Measurements from ENCODE around the gene S100A2. TPM values are rescaled to one million over a fixed set of nuclear protein-coding genes. Genes with fewer than 3 reads are reported as not detected.

The S100A2 gene
- total and polyA plus RNA-seq, 2 of the 8 experiments (the other 6 are each of a cell fraction or from before 2014, with no cell fraction given), result 0.86 TPM; not detected in 1

GRCh38 chr1:153570874-153571273 lies 5.2 kb upstream of the S100A2 start:
- no peak overlapping the region for H3K14ac ChIP-seq (ENCODE audit: insufficient read length)
- no peak overlapping the region for H4K8ac ChIP-seq (ENCODE audit: extremely low read depth, insufficient read depth, low read length)
- no peaks in the 10 kb centered on the region for H3K36me3 ChIP-seq (ENCODE audit: control insufficient read depth in 2 of 4, insufficient read depth in 4 of 4, low read length in 3 of 4)
- no peak overlapping the region for H2BK20ac ChIP-seq (ENCODE audit: low read length)
- H2BK5ac ChIP-seq (ENCODE audit: low read depth, low read length), result no peak overlapping the region
- DNase-seq (ENCODE audit: low read depth in 1 of 2, low spot score in 2 of 2) (no peak), FAIRE-seq (no peak)
- H3K4me3 ChIP-seq (ENCODE audit: extremely low read depth in 1 of 4, insufficient read depth in 2 of 4, low read depth in 3 of 4, low read length in 4 of 4), result no peak overlapping the region
- H3K9ac ChIP-seq (replicated peaks in 1 of 4; ENCODE audit: extremely low read depth in 1 of 4, low read depth in 3 of 4, low read length in 3 of 4), result no peak overlapping the region
- H4K91ac ChIP-seq (replicated peaks; ENCODE audit: insufficient read length, low read length), result no peak overlapping the region
- H3K27me3 ChIP-seq (replicated peaks in 1 of 4; ENCODE audit: control insufficient read depth in 3 of 4, extremely low read depth in 1 of 4, insufficient read depth in 3 of 4, low read length in 3 of 4), result 0 out of 7 replicates have a peak, but pooled peaks cover 0 to 4% (median 0%) of the 10 kb centered on the region in 4 experiments
- H3K23ac ChIP-seq (ENCODE audit: insufficient read length), result no peak overlapping the region
- H3K56ac ChIP-seq (replicated peaks; ENCODE audit: insufficient read length, low read depth, low read length), result no peak overlapping the region
- H4K5ac ChIP-seq (ENCODE audit: insufficient read length, low read depth, low read length), result no peak overlapping the region
- TF ChIP-seq CREB1 (IDR thresholded peaks at IDR 0.05) (no peak), ZNF274 (IDR thresholded peaks at IDR 0.05; ENCODE audit: borderline replicate concordance, extremely low read depth, low read length) (no peak), ATF3 (IDR thresholded peaks at IDR 0.05; ENCODE audit: insufficient read depth, low read depth, low read length) (no peak), JUND (IDR thresholded peaks at IDR 0.05; ENCODE audit: low read length) (no peak), EGR1 (IDR thresholded peaks at IDR 0.05; ENCODE audit: borderline replicate concordance, low read depth, low read length) (no peak), GTF2F1 (IDR thresholded peaks at IDR 0.05; ENCODE audit: borderline replicate concordance, low read depth, low read length) (no peak), NRF1 (IDR thresholded peaks at IDR 0.05; ENCODE audit: low read depth, low read length) (no peak), BCL11A (IDR thresholded peaks at IDR 0.05; ENCODE audit: low read depth in 2 of 2, low read length in 2 of 2) (no peak), SUZ12 (IDR thresholded peaks at IDR 0.05; ENCODE audit: low read length) (no peak), CHD2 (IDR thresholded peaks at IDR 0.05; ENCODE audit: low read length) (no peak)
- H3K23me2 ChIP-seq (ENCODE audit: low read depth, low read length), result peaks cover 2% of the 10 kb centered on the region
- H2BK15ac ChIP-seq (ENCODE audit: low read length), result no peak overlapping the region; the same call in 1 of the 2 replicates
- no peak overlapping the region for H2BK120ac ChIP-seq (replicated peaks; ENCODE audit: low read depth, low read length)
- 0 out of 2 replicates have a peak overlapping the region, but pooled peaks have one; percentile 23 for H2BK12ac ChIP-seq (ENCODE audit: low read depth, low read length)
- H4K20me1 ChIP-seq (replicated peaks in 1 of 2; ENCODE audit: control insufficient read depth in 1 of 2, insufficient read depth in 2 of 2, low read length in 2 of 2), result no peaks in the 10 kb centered on the region
- H3K27ac ChIP-seq (ENCODE audit: low read depth, low read length), result no peak overlapping the region
- H2AFZ ChIP-seq (ENCODE audit: low read length), result no peak overlapping the region
- 90% methylated on average over 4 of the region's 5 CpGs; no CpG with 5 or more reads in 1 of the 2 experiments for WGBS, 2 experiments (ENCODE audit: extremely low coverage in 1 of 2, insufficient coverage in 1 of 2, insufficient read length in 1 of 2, insufficient replicate concordance in 2 of 2, low coverage in 1 of 2, low lambda C conversion rate in 2 of 2, missing lambda C conversion rate in 1 of 2)
- no peak overlapping the region for H3K4me2 ChIP-seq (ENCODE audit: insufficient read depth in 1 of 2, low read depth in 2 of 2, low read length in 2 of 2)
- ChIA-PET POLR2A (ENCODE audit: partially characterized antibody) (interaction anchor here (1.0 to 2.3 kb wide), 2 partner anchors 29 to 56 kb away, joined by 3 to 19 read pairs; partner anchors contain the start of gene S100A13), CTCF (ENCODE audit: partially characterized antibody) (interaction anchor here (0.7 to 7.5 kb wide), 10 partner anchors 20 to 214 kb away, joined by 3 to 224 read pairs (median 21); partner anchors contain the start of genes S100A1, S100A13, S100A14 and S100A16)
- no peak overlapping the region for H3K4ac ChIP-seq (replicated peaks; ENCODE audit: insufficient read length, low read depth, low read length)
- no peaks in the 10 kb centered on the region for H3K79me2 ChIP-seq (ENCODE audit: control insufficient read depth in 1 of 2, insufficient read depth in 2 of 2, low read length in 2 of 2)
- no peaks in the 10 kb centered on the region for H3K79me1 ChIP-seq (ENCODE audit: low read depth, low read length)
- peaks cover 0 to 10% of the 10 kb centered on the region in 2 experiments; a peak in 1 of 4 replicates for H3K9me3 ChIP-seq (ENCODE audit: insufficient read depth in 2 of 2, low read depth in 1 of 2, low read length in 1 of 2)
- no peak overlapping the region for H2AK5ac ChIP-seq (ENCODE audit: low read depth, low read length)
- H3K4me1 ChIP-seq (replicated peaks in 1 of 4; ENCODE audit: control insufficient read depth in 3 of 4, insufficient read depth in 4 of 4, low read length in 3 of 4), result peaks cover 11 to 22% (median 17%) of the 10 kb centered on the region in 4 experiments
- H3K18ac ChIP-seq (ENCODE audit: extremely low read depth, low read length), result no peak overlapping the region
